Cardiac fibroblast (primary cell): ENCODE results near the gene NMNAT2.

Source experiments
- DNase-seq, 2 donors: peaks; one replicate each; pipeline versions ENCODE4 v3.0.0 to v3.0.0-alpha.2; 2010; ENCODE audit warnings: low read depth in 2 of 2
- H3K4me3 ChIP-seq, 2 donors: replicated peaks in 1 of 2; 1 replicate in 1 of 2; 2 replicates in 1 of 2; pipeline ENCODE4 v1.5.1; 2011; ENCODE audit warnings: low read depth in 2 of 2, low read length in 2 of 2, mild to moderate bottlenecking in 2 of 2, moderate library complexity in 1 of 2
- TF ChIP-seq, protein P1 (sequence below): IDR thresholded peaks from one replicate; pipeline ENCODE4 v1.5.1; 2011; ENCODE audit warnings: low read depth, mild to moderate bottlenecking, low read length, inconsistent platforms

The NMNAT2 gene

GRCh38 chr1:183390561-183390960, 27.6 kb downstream of the NMNAT2 start:
- DNase-seq, result no peak
- TF ChIP-seq, protein P1, sequence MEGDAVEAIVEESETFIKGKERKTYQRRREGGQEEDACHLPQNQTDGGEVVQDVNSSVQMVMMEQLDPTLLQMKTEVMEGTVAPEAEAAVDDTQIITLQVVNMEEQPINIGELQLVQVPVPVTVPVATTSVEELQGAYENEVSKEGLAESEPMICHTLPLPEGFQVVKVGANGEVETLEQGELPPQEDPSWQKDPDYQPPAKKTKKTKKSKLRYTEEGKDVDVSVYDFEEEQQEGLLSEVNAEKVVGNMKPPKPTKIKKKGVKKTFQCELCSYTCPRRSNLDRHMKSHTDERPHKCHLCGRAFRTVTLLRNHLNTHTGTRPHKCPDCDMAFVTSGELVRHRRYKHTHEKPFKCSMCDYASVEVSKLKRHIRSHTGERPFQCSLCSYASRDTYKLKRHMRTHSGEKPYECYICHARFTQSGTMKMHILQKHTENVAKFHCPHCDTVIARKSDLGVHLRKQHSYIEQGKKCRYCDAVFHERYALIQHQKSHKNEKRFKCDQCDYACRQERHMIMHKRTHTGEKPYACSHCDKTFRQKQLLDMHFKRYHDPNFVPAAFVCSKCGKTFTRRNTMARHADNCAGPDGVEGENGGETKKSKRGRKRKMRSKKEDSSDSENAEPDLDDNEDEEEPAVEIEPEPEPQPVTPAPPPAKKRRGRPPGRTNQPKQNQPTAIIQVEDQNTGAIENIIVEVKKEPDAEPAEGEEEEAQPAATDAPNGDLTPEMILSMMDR, result no peak
- no peak overlapping the region for H3K4me3 ChIP-seq

DNA sequence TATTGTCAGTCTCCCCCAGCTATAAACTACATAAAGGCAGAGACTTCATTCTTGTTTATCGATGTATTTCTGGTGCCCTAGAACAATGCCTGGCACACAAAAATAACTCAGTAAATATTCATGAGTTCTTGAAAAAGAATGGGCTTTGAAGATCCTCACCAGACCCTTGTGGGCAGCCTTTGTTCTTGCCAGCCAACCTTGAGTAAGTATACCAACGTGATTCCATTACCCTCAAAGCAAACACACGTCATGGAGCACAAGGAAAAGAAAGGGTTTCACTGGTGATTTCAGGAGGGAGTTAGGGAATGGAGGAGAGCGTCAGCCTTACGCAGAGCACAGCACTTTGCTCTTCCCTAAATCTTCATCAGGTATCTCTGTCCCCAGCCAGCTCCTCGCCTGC, 29.4 kb downstream of the NMNAT2 start:
- TF ChIP-seq, protein P1, result no peak
- no peak for DNase-seq
- no peak overlapping the region for H3K4me3 ChIP-seq

DNA sequence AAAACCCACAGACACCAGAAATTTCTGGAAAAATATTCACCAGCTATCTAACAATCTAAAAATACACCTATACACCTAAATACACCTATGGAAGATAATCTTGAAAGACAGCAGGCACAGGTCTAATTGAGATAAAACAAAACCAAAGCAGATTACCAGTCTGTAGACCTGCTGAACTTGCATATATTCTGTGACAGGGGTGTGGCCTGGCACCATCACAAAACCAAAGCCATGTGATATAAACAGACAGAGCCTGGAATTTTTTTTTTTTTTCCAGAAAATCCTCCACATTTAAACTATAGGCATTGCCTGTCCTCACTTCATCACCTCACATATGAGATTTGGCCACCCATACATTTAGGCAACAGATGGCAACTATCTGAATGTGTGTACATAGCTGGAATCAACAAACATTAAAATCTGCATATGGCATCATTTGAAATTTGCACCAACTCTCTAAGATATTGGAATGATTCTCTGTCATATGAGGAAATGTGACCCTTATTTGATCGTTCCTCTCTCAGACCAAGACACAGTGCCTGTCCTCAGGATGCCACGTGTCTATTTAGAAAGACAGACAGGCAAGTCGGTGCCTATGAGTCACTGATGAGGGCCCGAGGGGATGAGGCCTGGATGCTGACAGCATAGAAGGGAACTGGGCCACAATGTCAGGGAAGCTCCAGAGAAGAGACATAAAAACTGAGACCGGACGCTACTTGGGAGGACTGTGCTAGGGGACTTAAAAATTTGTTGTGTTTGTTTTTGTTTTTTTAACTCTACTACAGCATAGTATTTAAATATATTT, 32.6 kb downstream of the NMNAT2 start:
- TF ChIP-seq, protein P1, result no peak
- H3K4me3 ChIP-seq, result no peak overlapping the region
- peak in 1 of 2 donors; percentile 21 for DNase-seq

- TF ChIP-seq, protein P1, result no peak
- no peak overlapping the region for H3K4me3 ChIP-seq
- peak in 1 of 2 donors; percentile 59 for DNase-seq
These were observed 38.2 kb downstream of the NMNAT2 start for GRCh38 chr1:183379951-183380350.

GRCh38 chr1:183375381-183375780, 42.8 kb downstream of the NMNAT2 start:
- DNase-seq, result no peak
- no peak overlapping the region for H3K4me3 ChIP-seq

DNA sequence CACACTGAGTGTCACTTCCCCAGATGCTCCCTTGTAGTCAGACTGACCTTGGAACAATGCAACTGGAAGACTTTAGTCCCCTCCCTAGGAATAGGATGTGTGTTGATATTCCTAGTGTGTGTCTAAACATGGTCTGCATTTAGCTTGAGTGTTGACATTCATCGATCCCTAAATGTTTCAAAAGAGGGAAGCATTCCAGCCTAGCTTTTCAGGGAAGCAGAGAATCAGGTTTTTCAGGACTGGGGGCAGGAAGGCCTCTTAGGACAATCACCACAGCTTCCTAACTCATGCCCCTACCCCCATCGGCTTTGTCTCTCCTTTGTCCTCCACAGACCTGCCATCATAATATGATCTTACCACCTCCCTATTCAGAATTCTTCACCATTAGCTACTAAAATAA, 43.4 kb downstream of the NMNAT2 start:
- TF ChIP-seq, protein P1, result no peak
- H3K4me3 ChIP-seq, result no peak overlapping the region
- DNase-seq, result no peak

More at GRCh38 chr1:183375381-183375780, 42.8 kb downstream of the NMNAT2 start:
- TF ChIP-seq, protein P1, result no peak
